Testis (tissue), 2 donors: ENCODE results near the gene ENTHD1.

ENCODE experiments used
- CTCF ChIP-seq, 3 experiments: fragments of 450-650 bp in 2 of 3; fragments of 200-600 bp in 1 of 3; sonication (generic) in 1 of 3; IDR thresholded peaks; one replicate each; pipeline ENCODE4 v1.5.1; 2016 to 2019; ENCODE audit warnings: antibody characterized with exemption in 3 of 3, mild to moderate bottlenecking in 2 of 3, moderate library complexity in 1 of 3
- POLR2A ChIP-seq: fragments of 450-650 bp; IDR thresholded peaks from one replicate; pipeline ENCODE4 v1.6.1; 2017; ENCODE audit warnings: antibody characterized with exemption, mild to moderate bottlenecking, moderate library complexity

- TF ChIP-seq CTCF (IDR thresholded peaks at IDR 0.05) (no peak), POLR2A (no peak)
These were observed 85.5 kb downstream of the ENTHD1 start for GRCh38 chr22:39808081-39808480.
